NCI-H2081 treated with DMSO at 0.1 percent for 48 hours (cell line): ENCODE measurements around the gene STAC3.
"Not testable (repeated sequence)": the region's sequence is repeated elsewhere in the genome, so short reads cannot be mapped to it uniquely, and the experiment has no call there.

ENCODE experiments used
- DNase-seq: peaks from one replicate; lab custom pipeline; 2025; lab: John Stamatoyannopoulos, UW

Gene STAC3

GRCh38 chr12:57250956-57251355 is at the start of gene STAC3:
Gene STAC3, minus strand, starts transcription at chr12:57251187. Its CDS starts 1,551 bp downstream, at chr12:57249636.
- no peak for DNase-seq

DNA sequence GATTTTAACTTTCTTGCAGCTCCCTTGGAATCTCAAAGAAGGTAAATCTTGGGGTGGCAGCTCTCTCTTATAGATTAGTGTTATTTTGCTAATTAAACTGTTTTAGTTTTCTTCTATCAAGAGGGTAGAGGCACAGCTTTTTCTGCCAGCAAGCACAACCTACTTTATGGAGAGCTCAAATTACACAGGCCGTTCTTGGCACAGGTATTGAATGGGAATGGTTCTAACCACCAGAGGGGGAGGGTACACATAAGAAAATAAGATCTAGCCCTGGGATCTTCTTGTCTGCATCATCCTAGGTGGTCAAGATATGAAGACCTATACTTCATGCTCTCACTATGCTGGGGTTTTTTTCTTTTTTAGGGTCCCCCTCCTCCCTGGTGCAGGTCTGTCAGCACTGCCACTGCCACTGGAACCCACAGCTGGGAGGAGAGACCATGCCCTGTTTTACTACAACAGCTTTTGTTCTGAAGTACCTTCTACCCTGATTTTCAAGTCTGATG is 48.6 kb upstream of the STAC3 start:
- no peak for DNase-seq

DNA sequence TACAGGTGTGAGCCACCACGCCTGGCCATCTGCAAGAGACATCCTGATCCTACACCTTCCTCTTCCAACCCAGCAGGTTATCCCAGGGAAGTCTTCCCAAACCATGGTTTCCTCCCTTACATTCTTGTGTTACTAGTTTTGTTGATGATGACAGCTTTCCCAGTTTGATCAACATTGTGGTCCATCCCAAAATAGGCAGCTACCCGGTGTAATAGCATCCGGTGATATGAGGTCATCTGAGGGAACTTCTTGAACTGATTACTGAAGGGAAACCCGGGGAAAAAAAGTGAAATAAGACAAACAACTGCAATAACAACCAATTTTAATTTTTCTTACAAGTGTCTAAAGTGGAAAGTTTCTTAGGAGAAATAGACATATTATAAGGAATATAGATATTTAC is 45.3 kb upstream of the STAC3 start:
- no peak for DNase-seq

DNA sequence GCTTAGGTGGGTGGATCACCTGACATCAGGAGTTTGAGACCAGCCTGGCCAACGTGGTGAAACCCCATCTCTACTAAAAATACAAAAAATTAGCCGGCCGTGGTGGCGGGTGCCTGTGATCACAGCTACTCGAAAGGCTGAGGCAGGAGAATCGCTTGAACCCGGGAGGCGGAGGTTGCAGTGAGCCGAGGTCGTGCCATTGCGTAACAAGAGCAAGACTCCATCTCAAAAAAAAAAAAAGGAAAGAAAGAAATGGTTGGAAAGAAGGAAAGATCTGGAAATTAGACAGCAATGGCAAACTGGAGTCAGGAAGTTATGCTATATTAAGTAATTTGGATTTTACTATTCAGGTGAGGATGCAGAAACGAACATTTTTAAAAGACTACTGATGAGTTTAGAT is 31.1 kb upstream of the STAC3 start:
- DNase-seq = not testable (repeated sequence)

DNA sequence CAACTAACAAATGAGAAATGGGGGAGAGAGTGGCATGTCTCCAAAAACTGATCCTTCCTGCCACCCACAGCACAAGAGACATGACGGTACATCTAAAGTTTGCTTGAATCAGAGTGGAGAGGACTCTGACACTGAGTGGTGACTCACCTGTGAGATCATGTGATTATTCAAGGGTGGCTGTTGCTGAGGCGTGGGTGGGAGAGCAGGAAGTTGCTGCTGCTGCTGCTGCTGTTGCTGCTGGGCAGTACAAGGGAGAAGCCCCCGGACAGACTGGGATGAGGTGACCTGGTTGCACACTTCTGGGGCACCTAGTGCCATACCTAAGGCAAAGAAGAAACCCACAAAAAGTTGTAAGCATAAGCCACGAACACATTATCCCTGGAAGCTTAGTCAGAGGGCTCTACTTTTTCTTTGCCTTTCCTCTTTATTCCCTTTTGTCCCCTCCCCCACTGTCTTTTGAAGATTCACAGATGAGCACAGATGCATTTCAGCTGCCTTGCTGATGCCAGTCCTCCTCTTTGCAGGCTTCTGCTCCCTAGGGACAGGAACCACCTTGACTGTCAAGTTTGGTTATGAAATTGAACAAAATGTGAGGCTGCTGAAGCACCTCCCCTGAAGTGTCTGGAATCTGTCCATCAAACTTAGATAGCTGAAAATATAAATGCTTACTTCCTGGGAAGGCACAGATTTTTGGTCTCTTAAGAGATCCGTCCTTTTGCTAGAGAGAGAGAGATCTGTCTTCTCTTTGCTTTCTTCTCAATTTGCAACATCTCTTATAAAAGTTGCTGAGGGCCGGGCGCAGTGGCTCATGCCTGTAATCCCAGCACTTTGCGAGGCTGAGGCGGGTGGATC is 29.4 kb upstream of the STAC3 start:
- no peak for DNase-seq

GRCh38 chr12:57278465-57279381 is 27.7 kb upstream of the STAC3 start:
- no peak for DNase-seq

DNA sequence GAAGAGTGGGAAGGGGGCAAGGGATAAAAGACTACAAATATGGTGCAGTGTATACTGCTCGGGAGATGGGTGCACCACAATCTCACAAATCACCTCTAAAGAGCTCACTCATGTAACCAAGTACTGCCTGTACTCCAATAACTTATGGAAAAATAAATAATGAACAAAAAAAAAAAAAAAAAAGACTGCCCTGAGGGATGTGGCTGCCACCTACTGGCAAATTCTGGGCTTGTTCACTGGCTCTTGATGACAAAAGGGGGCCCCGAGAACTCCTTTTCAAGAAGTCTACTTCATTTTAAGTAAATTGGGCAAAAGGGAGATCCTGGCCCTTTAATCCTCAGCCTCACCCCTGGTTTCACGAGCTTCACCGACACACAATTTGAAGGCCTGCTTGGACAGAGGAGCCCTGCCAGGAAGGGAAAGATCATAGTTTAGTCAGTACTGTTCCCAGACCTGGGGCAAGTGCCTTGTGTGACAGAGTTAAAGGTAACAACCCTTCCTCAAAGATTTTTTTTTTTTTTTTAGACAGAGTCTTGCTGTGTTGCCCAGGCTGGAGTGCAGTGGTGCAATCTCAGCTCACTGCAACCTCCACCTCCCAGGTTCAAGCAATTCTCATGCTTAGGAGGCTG is 26.1 kb upstream of the STAC3 start:
- no peak for DNase-seq

DNA sequence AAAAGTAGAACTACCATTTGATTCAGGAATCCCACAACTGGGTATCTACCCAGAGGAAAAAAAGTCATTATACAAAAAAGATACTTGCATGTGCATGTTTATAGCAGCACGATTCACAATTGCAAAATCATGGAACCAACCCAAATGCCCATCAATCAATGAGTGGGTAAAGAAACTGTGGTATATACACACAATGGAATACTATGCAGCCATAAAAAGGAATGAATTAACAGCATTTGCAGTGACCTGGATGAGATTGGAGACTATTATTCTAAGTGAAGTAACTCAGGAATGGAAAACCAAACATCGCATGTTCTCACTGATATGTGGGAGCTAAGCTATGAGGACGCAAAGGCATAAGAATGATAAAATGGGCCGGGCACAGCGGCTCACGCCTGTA is 25.2 kb upstream of the STAC3 start:
- not testable (repeated sequence) for DNase-seq

- DNase-seq = no peak
Measured at GRCh38 chr12:57273516-57273915, 22.5 kb upstream of the STAC3 start.

GRCh38 chr12:57272337-57273151 is 21.6 kb upstream of the STAC3 start:
- DNase-seq = no peak

GRCh38 chr12:57270966-57271470 is 20.0 kb upstream of the STAC3 start:
- DNase-seq = no peak

- no peak for DNase-seq
Measured at GRCh38 chr12:57268264-57268663, 17.3 kb upstream of the STAC3 start.

DNA sequence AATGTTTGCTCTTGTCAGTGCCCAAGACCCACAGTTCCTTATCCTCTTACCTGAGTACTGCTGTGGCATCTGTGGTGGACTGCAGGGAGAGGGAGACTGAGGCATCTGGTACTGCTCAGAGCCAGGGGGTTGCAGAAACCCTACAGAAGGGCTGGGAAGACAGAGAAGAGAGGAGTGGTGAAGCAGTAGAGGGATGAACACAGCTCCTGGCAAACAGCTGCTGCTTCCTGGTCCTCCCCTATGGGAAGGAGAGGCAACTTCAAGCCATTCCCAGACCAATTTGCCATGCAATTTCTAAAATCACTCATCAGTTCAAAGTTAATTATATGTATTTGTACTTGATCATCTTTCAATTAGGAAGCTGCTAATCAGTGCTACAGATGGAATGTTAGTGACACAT is 15.7 kb upstream of the STAC3 start:
- DNase-seq = no peak

- DNase-seq = no peak
Measured at GRCh38 chr12:57263096-57263495, 12.1 kb upstream of the STAC3 start.

DNA sequence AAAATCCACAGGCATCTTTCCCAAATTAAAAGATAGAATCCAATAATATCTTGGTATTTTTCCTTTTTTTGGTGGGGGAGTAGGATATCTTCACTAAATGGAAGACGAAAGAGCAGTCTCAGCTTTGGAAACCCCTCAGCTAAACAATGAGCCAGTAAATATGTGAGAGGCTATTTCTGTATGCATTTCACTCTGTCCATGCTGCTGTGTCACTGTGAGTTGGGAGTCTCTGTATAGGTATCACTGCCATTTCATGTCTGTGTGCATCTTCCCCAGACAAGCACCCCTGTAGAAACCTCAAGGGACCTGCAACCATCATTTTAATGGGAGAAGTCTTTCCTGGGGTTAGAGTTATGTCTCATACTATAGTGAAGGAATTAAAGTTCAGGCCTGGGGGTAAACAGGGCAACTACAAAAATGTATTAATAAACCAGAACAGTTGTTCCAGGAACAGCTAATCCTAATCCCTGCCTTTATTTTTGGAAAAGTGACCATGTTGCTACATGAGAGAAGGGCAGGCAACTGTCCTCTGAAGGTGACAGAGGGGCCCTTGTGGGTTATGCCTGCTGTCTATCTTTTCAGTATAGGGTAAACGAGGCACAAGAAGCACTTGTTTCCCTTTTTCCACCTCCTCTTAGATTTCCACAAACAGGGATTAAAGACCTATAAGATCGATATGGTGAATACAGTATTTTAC is 11.3 kb upstream of the STAC3 start:
- DNase-seq = no peak

- DNase-seq = no peak
Measured at GRCh38 chr12:57261428-57261865, 10.5 kb upstream of the STAC3 start.

DNA sequence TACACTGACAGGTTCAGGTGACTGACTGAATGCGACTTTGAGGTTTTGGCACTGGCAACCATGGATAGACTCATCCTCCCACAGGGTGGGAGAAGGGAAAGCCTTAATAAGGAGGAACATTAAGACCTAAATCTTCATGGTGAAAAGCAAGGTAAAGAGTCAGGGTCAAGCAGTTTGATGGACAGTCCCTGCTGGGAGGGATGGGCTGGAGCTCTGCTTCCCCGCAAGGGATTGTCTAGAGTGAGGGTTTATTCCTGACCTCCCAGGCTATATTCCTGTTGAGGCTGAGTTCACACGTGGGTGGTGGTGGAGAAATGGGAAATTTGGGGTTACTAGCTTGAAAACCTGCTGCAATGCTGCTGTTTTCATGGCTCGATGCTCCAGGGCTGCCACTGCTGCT is 9.4 kb upstream of the STAC3 start:
- DNase-seq = no peak

- no peak for DNase-seq
Measured at GRCh38 chr12:57258977-57259970, 8.3 kb upstream of the STAC3 start.

- DNase-seq = no peak
Measured at GRCh38 chr12:57255916-57256315, 4.9 kb upstream of the STAC3 start.
